ENCODE results near the gene MAP1LC3B.

Gene MAP1LC3B

GRCh38 chr16:87391950-87392820, at the start of gene MAP1LC3B:
MAP1LC3B (plus strand) TSS chr16:87392336; CDS start chr16:87392428, 92 bp downstream.
- peak; percentile 90 for DNase-seq

GRCh38 chr16:87342504-87342903, 49.6 kb upstream of the MAP1LC3B start:
- DNase-seq = no peak

GRCh38 chr16:87342978-87343752, 49.0 kb upstream of the MAP1LC3B start:
- no peak for DNase-seq

GRCh38 chr16:87343753-87344050, 48.4 kb upstream of the MAP1LC3B start:
- DNase-seq = no peak

- DNase-seq = no peak
Measured at GRCh38 chr16:87344165-87344930, 47.8 kb upstream of the MAP1LC3B start.

- DNase-seq = peak; percentile 42
Measured at GRCh38 chr16:87344931-87345631, 47.1 kb upstream of the MAP1LC3B start.

GRCh38 chr16:87345726-87346424, 46.3 kb upstream of the MAP1LC3B start:
- no peak for DNase-seq

- no peak for DNase-seq
Measured at GRCh38 chr16:87346517-87347060, 45.5 kb upstream of the MAP1LC3B start.

- no peak for DNase-seq
Measured at GRCh38 chr16:87347932-87348615, 44.1 kb upstream of the MAP1LC3B start.

GRCh38 chr16:87348616-87349157, 43.4 kb upstream of the MAP1LC3B start:
- DNase-seq = no peak

GRCh38 chr16:87350031-87350430, 42.1 kb upstream of the MAP1LC3B start:
- DNase-seq = no peak

- DNase-seq = no peak
Measured at GRCh38 chr16:87350681-87351319, 41.3 kb upstream of the MAP1LC3B start.

- DNase-seq = no peak
Measured at GRCh38 chr16:87351320-87351698, 40.8 kb upstream of the MAP1LC3B start.

GRCh38 chr16:87352818-87353217, 39.3 kb upstream of the MAP1LC3B start:
- no peak for DNase-seq

GRCh38 chr16:87353613-87354012, 38.5 kb upstream of the MAP1LC3B start:
- DNase-seq = no peak

GRCh38 chr16:87356491-87356853, 35.7 kb upstream of the MAP1LC3B start:
- DNase-seq = no peak

- DNase-seq = no peak
Measured at GRCh38 chr16:87358250-87358649, 33.9 kb upstream of the MAP1LC3B start.

GRCh38 chr16:87358696-87359095, 33.4 kb upstream of the MAP1LC3B start:
- no peak for DNase-seq

- no peak for DNase-seq
Measured at GRCh38 chr16:87359121-87359520, 33.0 kb upstream of the MAP1LC3B start.

- DNase-seq = no peak
Measured at GRCh38 chr16:87360862-87361610, 31.1 kb upstream of the MAP1LC3B start.
